ENCODE data around the gene ENTPD8. TPM values are rescaled to one million over a fixed set of nuclear protein-coding genes. Genes with fewer than 3 reads are reported as not detected.

The ENTPD8 gene
- total and polyA plus RNA-seq, 10 of the 15 experiments (the other 5 are each of a cell fraction or from before 2014, with no cell fraction given) = not detected

DNA sequence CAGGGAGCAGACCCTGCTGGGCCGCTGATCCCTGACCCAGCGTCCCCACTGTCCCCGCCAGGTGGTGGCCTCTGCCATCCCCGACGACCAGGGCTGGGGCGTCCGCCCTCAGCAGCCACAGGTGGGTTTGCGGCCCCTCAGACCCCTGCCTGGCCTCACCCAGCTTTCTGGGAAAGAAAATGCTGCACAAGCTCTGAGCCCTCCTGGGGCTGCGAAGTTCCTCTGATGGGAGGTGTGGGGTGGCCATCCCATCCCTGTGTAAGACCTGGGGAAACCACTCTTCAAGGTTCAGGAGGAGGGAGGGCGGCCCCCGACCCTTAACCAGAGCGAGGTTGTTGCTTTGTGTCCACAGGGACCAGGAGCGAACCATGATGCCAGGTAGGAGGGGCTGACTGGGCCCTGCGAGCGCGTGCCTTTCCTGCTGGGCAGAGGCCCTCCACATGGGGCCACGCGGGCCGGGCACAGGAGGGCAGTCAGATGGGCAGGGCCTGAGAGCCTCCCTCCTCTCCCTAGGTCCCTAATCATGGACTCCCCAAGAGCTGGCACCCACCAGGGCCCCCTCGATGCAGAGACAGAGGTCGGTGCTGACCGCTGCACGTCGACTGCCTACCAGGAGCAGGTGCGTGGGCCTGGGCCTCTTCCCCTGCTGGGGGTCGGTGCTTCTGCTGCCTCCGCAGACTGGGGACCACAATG lies 10.3 kb downstream of the ENTPD8 start:
- CTCF ChIA-PET = no interaction called here
- intact Hi-C loops (cut with micrococcal nuclease; ENCODE audit: unreplicated experiment) = no loop called here
- no TSS peak for BruUV-seq (replicated peaks)

More for the DNA sequence above, 10.3 kb downstream of the ENTPD8 start:
- in situ Hi-C loops (cut with MboI) = no loop called here
- POLR2A ChIA-PET = no interaction called here
- RAD21 ChIA-PET (ENCODE audit: unreplicated experiment) = no interaction called here
- Histone ChIP-seq H2AFZ (ENCODE audit: control insufficient read depth, low read depth, low read length) (no peak overlapping the region), H4K20me1 (ENCODE audit: control insufficient read depth, insufficient read depth) (no peaks in the 10 kb centered on the region), H3K27ac (ENCODE audit: control insufficient read depth, insufficient read depth) (no peak overlapping the region), H3K4me1 (ENCODE audit: control insufficient read depth, insufficient read depth, low read length) (0 out of 2 replicates have a peak, but pooled peaks cover 6% of the 10 kb centered on the region), H3K4me3 (no peak overlapping the region), H3K27me3 (replicated peaks in 1 of 2; ENCODE audit: control insufficient read depth in 2 of 2, insufficient read depth in 2 of 2, low read length in 1 of 2) (no peaks in the 10 kb centered on the region; a peak in 1 of 4 replicates), H3K79me2 (ENCODE audit: control insufficient read depth, insufficient read depth, low read length) (no peaks in the 10 kb centered on the region), H3K36me3 (ENCODE audit: control insufficient read depth in 2 of 2, insufficient read depth in 2 of 2, low read length in 1 of 2) (no peaks in the 10 kb centered on the region), H3K9ac (ENCODE audit: control insufficient read depth, insufficient read depth, low read length) (no peak overlapping the region), H3K9me3 (replicated peaks; ENCODE audit: control insufficient read depth, insufficient read depth, low read length) (no peaks in the 10 kb centered on the region), H3K4me2 (ENCODE audit: control insufficient read depth, insufficient read depth) (no peak overlapping the region)
- TF ChIP-seq IKZF1 (conservative IDR thresholded peaks at IDR 0.05) (no peak), EED (IDR thresholded peaks at IDR 0.05; ENCODE audit: low read depth) (no peak), RELB (IDR thresholded peaks at IDR 0.05; ENCODE audit: low read depth) (no peak), JUNB (IDR thresholded peaks at IDR 0.05) (no peak)
- DNase-seq (ENCODE audit: low read depth, low spot score) = no peak
- 50% methylated on average over 26 of the region's 27 CpGs for WGBS (ENCODE audit: insufficient coverage, insufficient replicate concordance, low lambda C conversion rate, missing lambda C conversion rate)
- SMC1A ChIA-PET (ENCODE audit: uncharacterized antibody, unreplicated experiment) = interaction anchor here (0.8 kb wide), 1 partner anchor 13 kb away, joined by 3 read pairs; no protein-coding TSS in a partner anchor
- no peak for ATAC-seq
- FAIRE-seq = no peak
